Loucy (cell line): Measurements from ENCODE around the gene EGFL7.

Experiments
- H2AFZ ChIP-seq: fragments of 200-600 bp; sonication (generic); 2 replicates; pipeline ENCODE4 v1.6.0; 2016; ENCODE audit warnings: antibody characterized with exemption, mild to moderate bottlenecking, low read length, moderate library complexity
- H3F3A ChIP-seq: fragments of 200-600 bp; 2 replicates; pipeline ENCODE4 v1.6.0; 2016; ENCODE audit warnings: antibody characterized with exemption, low read depth, mild to moderate bottlenecking
- H3K27me3 ChIP-seq: fragments of 200-600 bp; sonication (generic); 2 replicates; pipeline ENCODE4 v1.6.1; 2014; ENCODE audit warnings: low read length, mild to moderate bottlenecking; ENCODE audit not compliant: insufficient read depth, poor library complexity, severe bottlenecking
- H3K36me3 ChIP-seq: fragments of 200-600 bp; sonication (generic); 2 replicates; pipeline ENCODE4 v1.6.1; 2016; ENCODE audit warnings: low read length; ENCODE audit not compliant: insufficient read depth
- H3K4me1 ChIP-seq: fragments of 200-600 bp; sonication (generic); 2 replicates; pipeline ENCODE4 v1.5.1; 2014; ENCODE audit warnings: low read length, mild to moderate bottlenecking; ENCODE audit not compliant: insufficient read depth, poor library complexity, severe bottlenecking
- H3K4me2 ChIP-seq: fragments of 200-600 bp; sonication (generic); 2 replicates; pipeline ENCODE4 v1.6.0; 2014; ENCODE audit warnings: antibody characterized with exemption, low read length, low read depth, mild to moderate bottlenecking; ENCODE audit not compliant: poor library complexity, severe bottlenecking
- H3K4me3 ChIP-seq: fragments of 200-600 bp; sonication (generic); 2 replicates; pipeline ENCODE4 v1.5.1; 2014; ENCODE audit warnings: low read length, mild to moderate bottlenecking, mixed read lengths; ENCODE audit not compliant: poor library complexity, severe bottlenecking
- H3K79me2 ChIP-seq: fragments of 200-600 bp; sonication (generic); 2 replicates; pipeline ENCODE4 v1.6.1; 2014; ENCODE audit warnings: low read length; ENCODE audit not compliant: insufficient read depth
- H3K9ac ChIP-seq: fragments of 200-600 bp; sonication (generic); 2 replicates; pipeline ENCODE4 v1.6.0; 2014; ENCODE audit warnings: mild to moderate bottlenecking, low read depth, low read length, moderate library complexity; ENCODE audit not compliant: poor library complexity, severe bottlenecking
- H3K9me2 ChIP-seq: fragments of 200-600 bp; sonication (generic); replicated peaks from 2 replicates; pipeline ENCODE4 v1.6.1; 2016; ENCODE audit warnings: low read depth, low read length, mixed read lengths
- H3K9me3 ChIP-seq: fragments of 200-600 bp; sonication (generic); 2 replicates; pipeline ENCODE4 v1.6.1; 2014; ENCODE audit warnings: mild to moderate bottlenecking, antibody characterized with exemption, low read length, low read depth; ENCODE audit not compliant: insufficient read depth
- H4K20me1 ChIP-seq: fragments of 200-600 bp; sonication (generic); 2 replicates; pipeline ENCODE4 v1.6.0; 2014; ENCODE audit warnings: antibody characterized with exemption, low read length, mild to moderate bottlenecking; ENCODE audit not compliant: insufficient read depth, poor library complexity, severe bottlenecking
- EZH2phosphoT487 ChIP-seq: fragments of 200-600 bp; IDR thresholded peaks from 2 replicates; pipeline ENCODE4 v1.6.1; 2018; ENCODE audit warnings: antibody characterized with exemption, mild to moderate bottlenecking, moderate library complexity, borderline replicate concordance
- TF ChIP-seq, protein P1 (sequence below): fragments of 200-600 bp; sonication (generic); conservative IDR thresholded peaks from 2 replicates; pipeline ENCODE4 v1.5.1; 2014; ENCODE audit warnings: mild to moderate bottlenecking, antibody characterized with exemption, low read length

Gene EGFL7

DNA sequence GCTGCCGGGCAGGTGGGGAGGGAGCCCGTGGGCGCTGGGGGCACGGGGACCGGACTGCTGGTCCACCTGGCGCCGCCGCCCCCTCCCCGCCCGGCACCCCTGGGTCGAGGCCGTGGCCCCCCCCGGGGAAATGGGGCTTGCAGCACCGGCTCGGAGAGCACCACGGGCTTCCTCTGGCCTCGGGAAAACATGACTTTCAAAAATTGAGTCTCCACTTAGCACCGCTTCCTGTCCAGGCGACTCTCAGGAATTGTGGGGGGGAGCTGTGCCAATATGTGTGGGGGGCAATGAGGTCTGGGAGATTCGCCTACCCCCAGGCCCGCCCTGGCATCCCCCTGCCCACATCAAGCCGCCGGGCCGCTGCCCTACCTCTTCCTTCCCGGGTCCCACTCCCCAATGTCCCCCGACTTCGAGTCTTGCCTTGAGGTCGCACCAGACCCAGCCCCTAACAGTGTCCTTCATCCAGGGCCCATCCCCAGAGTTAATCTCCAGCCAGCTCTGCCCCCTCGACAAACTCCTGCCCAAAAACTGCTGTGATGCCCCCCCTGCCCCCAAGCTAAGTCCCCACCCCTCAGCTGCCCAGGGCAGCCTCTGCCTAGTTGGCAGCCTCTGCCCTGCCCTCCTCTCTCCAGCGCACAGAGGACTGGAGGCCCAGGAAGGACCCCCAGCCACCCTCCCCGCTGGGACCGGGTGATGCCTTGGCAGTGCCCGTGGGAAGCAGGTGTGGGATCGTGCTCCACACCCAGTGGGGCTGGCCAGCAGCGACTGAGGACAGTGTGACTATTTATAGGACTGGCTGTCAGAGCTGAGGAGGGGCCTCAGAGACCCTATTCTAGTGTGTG, 3.9 kb downstream of the EGFL7 start:
- Histone ChIP-seq H3K36me3 (no peaks in the 10 kb centered on the region), H3K4me2 (no peak overlapping the region), H3K79me2 (no peaks in the 10 kb centered on the region), H3K27me3 (no peaks in the 10 kb centered on the region), H3K9ac (no peak overlapping the region), H3K9me2 (no peaks in the 10 kb centered on the region), H2AFZ (no peak overlapping the region), H3K4me1 (no peaks in the 10 kb centered on the region), H3K9me3 (no peaks in the 10 kb centered on the region), H3K4me3 (no peak overlapping the region), H4K20me1 (no peaks in the 10 kb centered on the region), H3F3A (no peaks in the 10 kb centered on the region)
- TF ChIP-seq, protein P1, sequence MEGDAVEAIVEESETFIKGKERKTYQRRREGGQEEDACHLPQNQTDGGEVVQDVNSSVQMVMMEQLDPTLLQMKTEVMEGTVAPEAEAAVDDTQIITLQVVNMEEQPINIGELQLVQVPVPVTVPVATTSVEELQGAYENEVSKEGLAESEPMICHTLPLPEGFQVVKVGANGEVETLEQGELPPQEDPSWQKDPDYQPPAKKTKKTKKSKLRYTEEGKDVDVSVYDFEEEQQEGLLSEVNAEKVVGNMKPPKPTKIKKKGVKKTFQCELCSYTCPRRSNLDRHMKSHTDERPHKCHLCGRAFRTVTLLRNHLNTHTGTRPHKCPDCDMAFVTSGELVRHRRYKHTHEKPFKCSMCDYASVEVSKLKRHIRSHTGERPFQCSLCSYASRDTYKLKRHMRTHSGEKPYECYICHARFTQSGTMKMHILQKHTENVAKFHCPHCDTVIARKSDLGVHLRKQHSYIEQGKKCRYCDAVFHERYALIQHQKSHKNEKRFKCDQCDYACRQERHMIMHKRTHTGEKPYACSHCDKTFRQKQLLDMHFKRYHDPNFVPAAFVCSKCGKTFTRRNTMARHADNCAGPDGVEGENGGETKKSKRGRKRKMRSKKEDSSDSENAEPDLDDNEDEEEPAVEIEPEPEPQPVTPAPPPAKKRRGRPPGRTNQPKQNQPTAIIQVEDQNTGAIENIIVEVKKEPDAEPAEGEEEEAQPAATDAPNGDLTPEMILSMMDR, result no peak
- no peak for TF ChIP-seq EZH2phosphoT487

DNA sequence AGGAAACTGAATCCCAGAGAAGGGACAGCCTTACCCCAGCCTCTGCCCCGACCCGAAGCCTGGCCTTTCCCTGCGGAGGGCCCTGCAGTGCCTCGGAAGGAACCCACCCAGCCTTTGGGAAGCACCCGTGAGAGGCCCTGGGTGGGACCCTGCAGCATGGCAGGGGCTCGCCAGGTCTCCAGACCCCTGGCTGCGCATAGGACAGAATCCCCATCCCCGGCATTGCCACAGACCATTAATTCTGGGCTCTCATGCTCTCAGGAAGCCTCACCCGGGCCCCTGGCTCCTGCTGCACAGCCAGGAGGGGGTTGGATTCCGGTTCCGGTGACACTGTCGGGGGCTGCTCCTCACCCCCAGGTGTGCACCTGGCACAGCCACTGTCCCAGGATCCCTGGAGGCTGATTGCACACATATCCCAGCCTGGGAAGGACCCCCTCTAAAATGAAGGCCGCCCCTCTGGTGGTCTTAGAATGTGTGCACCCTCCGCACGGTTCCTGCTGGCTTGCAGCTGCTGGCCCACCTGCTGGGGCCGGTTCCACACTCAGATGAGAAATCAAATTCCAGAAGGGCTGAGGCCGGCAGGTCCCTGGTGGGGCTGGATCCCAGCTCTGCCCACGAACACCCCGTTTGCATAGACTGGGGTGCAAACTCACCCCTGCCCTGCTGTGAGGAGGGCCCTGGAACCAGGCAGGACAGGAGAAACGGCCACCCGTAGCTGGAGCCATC, 4.7 kb downstream of the EGFL7 start:
- H3K9ac ChIP-seq, result no peak overlapping the region
- H3K4me2 ChIP-seq, result no peak overlapping the region

DNA sequence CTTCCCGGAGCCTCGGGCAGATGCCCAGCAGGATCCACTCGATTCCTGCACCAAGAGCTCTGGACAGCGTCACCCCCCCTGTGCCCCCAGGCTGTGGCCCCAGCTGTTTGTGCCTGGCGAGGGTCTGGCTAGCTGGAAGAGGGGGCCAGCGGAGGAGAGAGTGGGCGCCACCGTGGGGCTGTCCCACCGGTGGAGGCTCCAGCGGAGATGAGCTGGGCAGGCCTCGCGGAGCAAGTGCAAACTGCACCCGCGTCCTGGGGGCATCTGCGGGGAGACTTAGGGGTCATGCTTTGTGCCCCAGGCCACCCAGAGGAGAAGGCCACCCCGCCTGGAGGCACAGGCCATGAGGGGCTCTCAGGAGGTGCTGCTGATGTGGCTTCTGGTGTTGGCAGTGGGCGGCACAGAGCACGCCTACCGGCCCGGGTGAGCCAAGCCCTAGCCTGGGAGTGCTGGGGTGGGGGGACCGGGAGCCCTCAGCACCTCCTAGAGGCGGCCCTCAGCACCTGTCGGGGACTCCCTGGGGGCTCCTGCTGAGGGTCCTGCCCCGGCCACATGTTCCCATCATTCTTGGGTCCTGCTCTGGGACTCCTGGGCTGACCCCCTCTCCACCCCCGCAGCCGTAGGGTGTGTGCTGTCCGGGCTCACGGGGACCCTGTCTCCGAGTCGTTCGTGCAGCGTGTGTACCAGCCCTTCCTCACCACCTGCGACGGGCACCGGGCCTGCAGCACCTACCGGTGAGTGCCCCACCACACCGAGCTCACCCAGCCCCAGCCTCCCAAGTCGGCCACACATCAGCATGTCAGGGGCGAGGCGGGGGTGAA, 5.4 kb downstream of the EGFL7 start:
- Histone ChIP-seq H3K27me3 (no peaks in the 10 kb centered on the region), H3K9ac (no peak overlapping the region), H3K36me3 (no peaks in the 10 kb centered on the region), H3K4me1 (no peaks in the 10 kb centered on the region), H3K9me3 (no peaks in the 10 kb centered on the region), H2AFZ (no peak overlapping the region), H3K9me2 (no peaks in the 10 kb centered on the region), H3K4me3 (no peak overlapping the region), H3F3A (no peaks in the 10 kb centered on the region), H4K20me1 (no peaks in the 10 kb centered on the region), H3K4me2 (no peak overlapping the region), H3K79me2 (no peaks in the 10 kb centered on the region)
- TF ChIP-seq, protein P1, result no peak; the same call in 1 of the 2 replicates
- no peak for TF ChIP-seq EZH2phosphoT487

More for the DNA sequence above, 4.7 kb downstream of the EGFL7 start:
- H3K9me2 ChIP-seq, result no peaks in the 10 kb centered on the region
- H3K36me3 ChIP-seq, result no peaks in the 10 kb centered on the region
- H3K4me3 ChIP-seq, result no peak overlapping the region
- H3K27me3 ChIP-seq, result no peaks in the 10 kb centered on the region
- no peaks in the 10 kb centered on the region for H3K4me1 ChIP-seq
- no peaks in the 10 kb centered on the region for H3F3A ChIP-seq
- H2AFZ ChIP-seq, result no peak overlapping the region
- no peaks in the 10 kb centered on the region for H3K9me3 ChIP-seq
- no peaks in the 10 kb centered on the region for H4K20me1 ChIP-seq
- H3K79me2 ChIP-seq, result no peaks in the 10 kb centered on the region
- TF ChIP-seq EZH2phosphoT487, result no peak
- TF ChIP-seq, protein P1, result no peak
